NT2/D1 (cell line): Measurements from ENCODE around the gene SERPINB1.

Experiments used
- SUZ12 ChIP-seq: IDR thresholded peaks from 2 replicates; pipeline ENCODE4 v1.6.1; 2011; ENCODE audit not compliant: insufficient read length, insufficient read depth; ENCODE audit errors: extremely low read depth
- YY1 ChIP-seq: IDR thresholded peaks from 2 replicates; pipeline ENCODE4 v1.6.1; 2011; ENCODE audit not compliant: insufficient read length, insufficient read depth
- ZNF274 ChIP-seq: IDR thresholded peaks from 2 replicates; pipeline ENCODE4 v1.6.1; 2011; ENCODE audit warnings: mild to moderate bottlenecking, low read depth, low read length

DNA sequence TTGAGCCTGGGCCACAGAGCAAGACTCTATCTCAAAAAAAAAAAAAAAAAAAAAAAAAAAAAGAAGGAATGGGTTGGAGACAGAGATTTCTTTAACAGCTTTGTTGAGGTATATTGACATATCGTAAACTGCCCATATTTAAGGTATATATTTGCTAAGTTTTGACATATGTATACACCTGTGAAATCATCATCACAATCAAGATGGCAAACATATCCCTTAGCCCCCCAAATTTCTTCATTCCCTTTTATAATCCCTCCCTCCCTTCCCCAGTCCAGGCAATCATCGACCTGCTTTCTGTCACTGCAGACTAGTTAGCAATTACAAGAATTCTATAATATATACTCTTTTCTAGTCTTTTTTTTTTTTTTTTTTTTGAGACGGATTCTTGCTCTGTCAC lies 29.0 kb downstream of the SERPINB1 start:
- TF ChIP-seq YY1 (no peak), ZNF274 (no peak), SUZ12 (no peak)
